ENCODE data around the gene ZNF655.
"Not testable (repeated sequence)": the region's sequence is repeated elsewhere in the genome, so short reads cannot be mapped to it uniquely, and the experiment has no call there.

Gene ZNF655

DNA sequence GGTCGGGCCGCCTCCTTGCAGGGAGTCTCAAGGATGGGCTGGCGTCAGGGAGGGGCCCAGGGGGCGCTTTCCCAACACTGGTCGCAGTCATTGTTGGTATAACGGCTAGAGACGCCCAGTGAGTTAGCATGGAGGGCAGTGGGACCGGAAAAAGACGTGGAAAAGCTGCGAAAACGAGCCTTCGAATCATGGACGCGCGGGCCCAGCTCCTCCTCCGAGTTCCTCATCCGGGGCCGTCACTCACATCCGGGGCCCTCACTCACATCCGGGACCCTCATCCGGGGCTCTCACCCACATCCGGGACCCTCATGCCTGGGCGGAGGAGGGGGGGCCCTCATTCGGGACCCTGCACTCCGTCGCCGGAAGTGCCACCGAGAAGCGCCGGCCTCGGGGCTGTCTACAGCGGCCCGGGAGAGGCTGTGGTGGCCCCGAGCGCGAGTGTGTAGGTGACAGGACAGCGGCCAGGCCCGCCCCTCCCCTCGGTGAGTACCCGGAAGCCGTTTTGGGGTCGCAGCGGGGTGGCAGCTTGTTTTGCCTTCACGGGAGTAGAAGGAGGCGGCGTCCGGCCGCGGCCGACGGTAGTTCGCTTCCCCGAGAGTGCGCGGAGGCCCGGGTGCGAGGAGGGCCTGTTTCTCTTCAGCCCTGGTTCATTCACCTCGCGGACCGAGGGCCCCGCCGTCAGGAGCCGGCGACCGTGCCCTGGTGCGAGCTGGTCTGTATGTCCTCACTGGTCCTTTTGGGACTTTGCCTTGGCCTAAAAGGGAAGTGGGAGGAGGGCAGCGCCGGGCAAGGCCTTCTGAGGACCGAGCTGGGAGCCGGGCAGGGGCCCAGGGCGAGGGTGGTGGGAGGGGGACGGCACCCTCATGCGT lies at the start of gene ZNF655:
Gene ZNF655 (plus strand): TSS at position 337 of the 869 bp plus-strand sequence. CDS start 1,918 bp downstream, outside the sequence.
- peak; percentile 96 for DNase-seq

DNA sequence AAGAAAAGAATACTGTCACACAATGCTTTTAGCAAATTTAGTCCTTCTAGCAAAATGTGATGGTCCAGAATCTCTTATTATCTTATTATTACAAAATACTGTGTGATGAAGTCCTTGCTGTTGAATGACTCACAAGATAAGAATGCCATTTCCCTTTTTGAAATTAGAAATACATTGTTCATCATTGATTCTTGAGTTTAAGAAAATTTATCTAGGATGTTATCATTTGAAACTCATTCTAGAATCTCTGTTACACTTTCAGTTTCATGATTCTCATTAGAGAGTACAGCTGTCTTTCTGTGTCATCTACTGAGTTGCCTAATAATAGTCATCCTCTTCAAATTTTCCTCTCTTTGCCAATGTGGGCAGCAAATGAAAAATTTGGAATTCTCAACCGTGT lies 44.4 kb upstream of the ZNF655 start:
- no peak for DNase-seq

- no peak for DNase-seq
Observed at GRCh38 chr7:99521399-99521798, 37.0 kb upstream of the ZNF655 start.

- no peak for DNase-seq
Observed at GRCh38 chr7:99525713-99526440, 32.6 kb upstream of the ZNF655 start.

GRCh38 chr7:99531354-99531765 lies 27.1 kb upstream of the ZNF655 start:
- no peak for DNase-seq

- DNase-seq = no peak
Observed at GRCh38 chr7:99535667-99536066, 22.8 kb upstream of the ZNF655 start.

DNA sequence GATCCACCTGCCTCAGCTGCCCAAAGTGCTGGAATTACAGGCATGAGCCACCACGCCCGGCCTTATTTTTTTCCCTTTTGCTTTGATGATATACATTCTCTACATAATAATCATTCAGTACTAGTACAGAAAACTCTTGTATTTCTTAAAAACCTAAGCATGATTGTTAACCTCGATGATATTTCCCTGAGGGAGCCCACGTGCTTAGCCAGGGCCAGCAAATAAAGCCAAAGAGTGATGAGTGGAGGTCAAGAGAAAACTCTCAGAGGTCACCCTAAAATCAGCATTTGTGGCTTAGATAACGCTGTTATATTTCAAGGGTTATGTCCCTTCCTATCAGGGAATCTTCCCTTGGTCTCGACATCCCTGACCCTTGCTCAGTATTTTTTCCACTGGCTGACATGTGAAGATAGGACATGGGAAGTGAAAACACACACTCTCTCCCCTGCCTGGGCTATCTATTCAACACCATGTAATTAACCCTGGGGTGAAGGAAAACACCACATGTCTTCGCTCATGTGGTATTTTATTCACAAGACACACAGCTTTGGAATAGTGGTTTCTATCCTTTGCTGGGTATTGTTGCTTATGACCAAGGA lies 19.1 kb upstream of the ZNF655 start:
- DNase-seq = no peak

DNA sequence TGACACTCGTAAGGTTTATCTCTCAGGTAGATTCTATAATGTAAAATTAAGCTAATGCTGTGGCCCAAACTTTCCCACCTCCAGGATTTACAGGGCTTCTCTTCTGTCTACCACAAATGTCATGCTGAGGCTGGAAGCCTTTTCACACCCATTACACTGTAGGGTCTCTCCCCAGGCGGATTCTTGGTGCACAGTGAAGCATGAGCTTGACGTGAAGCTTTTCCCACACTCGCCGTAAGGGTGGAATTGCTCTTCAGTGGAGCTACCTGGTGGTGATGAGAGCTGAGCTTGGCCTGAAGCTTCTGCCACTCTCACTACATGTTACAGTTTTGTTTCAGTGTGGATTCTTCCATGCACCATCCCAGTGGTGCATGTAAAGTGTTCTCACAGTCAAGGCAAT lies 17.9 kb upstream of the ZNF655 start:
- no peak for DNase-seq

- DNase-seq = no peak
Observed at GRCh38 chr7:99541212-99541611, 17.2 kb upstream of the ZNF655 start.

DNA sequence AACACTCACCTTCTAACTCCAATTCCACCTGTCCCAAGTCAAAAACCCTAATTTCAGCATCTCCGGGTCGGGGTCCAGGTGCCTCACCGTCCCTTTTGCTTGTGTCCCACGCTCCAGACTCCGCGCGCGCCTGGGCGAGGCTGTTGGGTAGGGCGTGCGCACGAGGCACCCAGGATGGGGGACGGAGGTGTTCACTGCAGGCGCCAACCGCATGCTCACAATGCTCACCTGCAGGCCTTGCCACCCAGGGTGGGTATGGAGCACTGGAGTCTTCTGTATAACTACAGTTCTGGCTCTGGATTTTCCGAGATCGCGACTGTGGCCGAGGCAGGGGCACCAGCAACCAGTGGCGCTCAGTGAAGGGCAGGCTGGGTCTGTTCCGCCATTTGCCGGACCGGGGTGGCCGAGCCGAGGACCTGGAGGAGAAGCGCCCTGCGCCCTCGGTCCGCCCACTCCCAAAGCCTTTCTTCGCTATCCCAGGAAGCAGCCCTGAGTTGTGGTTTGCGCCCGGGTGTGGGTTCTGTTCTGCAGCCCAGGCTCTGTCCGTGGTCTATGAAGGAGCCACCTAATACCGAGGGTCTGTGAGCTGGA lies 15.3 kb upstream of the ZNF655 start:
- DNase-seq = no peak

DNA sequence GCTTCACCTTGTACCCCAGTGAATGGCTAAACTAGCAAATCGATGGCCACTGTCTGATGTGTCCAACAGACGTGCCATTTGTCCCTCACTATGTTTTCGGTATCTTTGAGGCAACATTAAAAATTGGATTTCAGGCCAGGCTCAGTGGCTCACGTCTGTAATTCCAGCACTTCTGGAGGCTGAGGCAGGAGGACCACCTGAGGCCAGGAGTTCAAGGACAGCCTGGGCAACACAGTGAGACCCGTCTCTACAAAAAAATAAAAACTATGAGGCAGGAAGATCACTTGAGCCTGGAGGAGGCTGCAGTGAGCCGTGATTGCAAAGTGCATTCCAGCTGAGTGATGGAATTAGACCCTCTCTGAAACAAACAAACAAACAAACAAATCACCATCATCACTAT lies 14.5 kb upstream of the ZNF655 start:
- no peak for DNase-seq

- DNase-seq = not testable (repeated sequence)
Observed at GRCh38 chr7:99545308-99545707, 13.1 kb upstream of the ZNF655 start.

GRCh38 chr7:99549545-99549944 lies 8.9 kb upstream of the ZNF655 start:
- not testable (repeated sequence) for DNase-seq

- DNase-seq = no peak
Observed at GRCh38 chr7:99551334-99551733, 7.1 kb upstream of the ZNF655 start.

GRCh38 chr7:99551767-99552463 lies 6.5 kb upstream of the ZNF655 start, which contains the start of gene FAM200A:
TSS of gene FAM200A (minus strand) at chr7:99552114. CDS start at chr7:99548407, 3,707 bp downstream.
- DNase-seq = peak; percentile 97

- DNase-seq = no peak
Observed at GRCh38 chr7:99553039-99553438, 5.4 kb upstream of the ZNF655 start.

GRCh38 chr7:99554939-99555338 lies 3.5 kb upstream of the ZNF655 start:
- DNase-seq = no peak

GRCh38 chr7:99557196-99557607 lies 1.2 kb upstream of the ZNF655 start:
- no peak for DNase-seq

GRCh38 chr7:99557940-99558305 lies 519 bp upstream of the ZNF655 start:
- no peak for DNase-seq

- peak; percentile 19 for DNase-seq
Observed at GRCh38 chr7:99559175-99559915, 903 bp downstream of the ZNF655 start.

- DNase-seq = no peak
Observed at GRCh38 chr7:99560834-99561736, 2.6 kb downstream of the ZNF655 start.
